Measurements from ENCODE around the gene CKB. TPM values are rescaled to one million over a fixed set of nuclear protein-coding genes. Genes with fewer than 3 reads are reported as not detected.

The CKB gene
- total and polyA plus RNA-seq, 2 donors (not counting 1 experiment from before 2014, with no cell fraction given): 65.2 to 136 TPM

DNA sequence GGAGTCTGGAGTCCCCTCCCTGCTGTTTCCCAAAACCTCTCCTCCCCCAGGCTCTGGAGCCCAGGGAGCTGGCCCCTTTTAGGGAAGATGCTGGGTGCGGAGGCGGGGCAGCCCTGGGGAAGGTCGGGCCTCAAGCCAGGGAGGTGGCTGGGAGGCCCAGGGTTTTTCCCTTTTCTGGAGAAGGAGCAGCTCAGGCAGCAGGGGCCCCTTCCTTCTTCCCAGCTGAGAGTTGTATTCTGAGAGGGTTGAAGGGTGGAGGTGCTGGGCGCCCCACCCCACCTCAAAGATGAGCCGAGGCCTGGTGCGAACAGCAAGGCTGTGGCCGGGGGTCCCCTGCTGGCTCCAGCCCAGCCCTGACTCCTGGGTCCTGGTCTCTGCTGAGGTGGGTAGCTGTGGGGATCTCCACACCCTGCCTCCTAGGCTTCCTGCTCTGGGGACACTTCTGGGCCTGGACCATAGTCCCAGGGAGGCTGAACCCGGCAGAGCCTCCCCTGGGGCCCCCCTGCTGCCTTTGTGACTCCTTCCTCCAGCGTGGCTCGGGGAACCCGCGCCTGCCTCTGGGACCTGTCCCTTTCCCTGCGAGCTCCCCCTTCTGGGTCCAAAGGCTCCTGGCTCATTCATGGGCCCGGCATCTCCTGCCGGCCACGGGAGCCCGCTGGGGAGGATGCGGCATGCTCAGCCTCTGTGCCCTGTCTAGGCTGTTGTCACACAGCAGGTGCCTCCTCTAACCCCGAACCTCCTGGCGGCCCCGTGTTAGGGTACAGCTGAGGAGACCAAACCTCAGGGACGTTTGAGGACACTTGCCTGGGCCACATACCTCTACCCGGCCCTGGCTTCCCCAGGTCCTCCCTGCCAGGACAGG is 10.7 kb upstream of the CKB start:
- H3K4me2 ChIP-seq (ENCODE audit: extremely low read depth, insufficient read depth, low read length): no peak overlapping the region
- no peak overlapping the region for H3K27ac ChIP-seq (ENCODE audit: insufficient read depth, low read length)
- H2AFZ ChIP-seq (ENCODE audit: low read length): no peak overlapping the region
- no peak overlapping the region for H3K9ac ChIP-seq (ENCODE audit: insufficient read depth, low read length)
- no peak for DNase-seq (ENCODE audit: low read depth in 2 of 2)
- H4K20me1 ChIP-seq (ENCODE audit: control insufficient read depth, extremely low read depth, insufficient read depth, low read length): no peaks in the 10 kb centered on the region
- no peak for TF ChIP-seq EZH2 (IDR thresholded peaks at IDR 0.05; ENCODE audit: low read length, missing control alignments)
- TF ChIP-seq, protein P1, sequence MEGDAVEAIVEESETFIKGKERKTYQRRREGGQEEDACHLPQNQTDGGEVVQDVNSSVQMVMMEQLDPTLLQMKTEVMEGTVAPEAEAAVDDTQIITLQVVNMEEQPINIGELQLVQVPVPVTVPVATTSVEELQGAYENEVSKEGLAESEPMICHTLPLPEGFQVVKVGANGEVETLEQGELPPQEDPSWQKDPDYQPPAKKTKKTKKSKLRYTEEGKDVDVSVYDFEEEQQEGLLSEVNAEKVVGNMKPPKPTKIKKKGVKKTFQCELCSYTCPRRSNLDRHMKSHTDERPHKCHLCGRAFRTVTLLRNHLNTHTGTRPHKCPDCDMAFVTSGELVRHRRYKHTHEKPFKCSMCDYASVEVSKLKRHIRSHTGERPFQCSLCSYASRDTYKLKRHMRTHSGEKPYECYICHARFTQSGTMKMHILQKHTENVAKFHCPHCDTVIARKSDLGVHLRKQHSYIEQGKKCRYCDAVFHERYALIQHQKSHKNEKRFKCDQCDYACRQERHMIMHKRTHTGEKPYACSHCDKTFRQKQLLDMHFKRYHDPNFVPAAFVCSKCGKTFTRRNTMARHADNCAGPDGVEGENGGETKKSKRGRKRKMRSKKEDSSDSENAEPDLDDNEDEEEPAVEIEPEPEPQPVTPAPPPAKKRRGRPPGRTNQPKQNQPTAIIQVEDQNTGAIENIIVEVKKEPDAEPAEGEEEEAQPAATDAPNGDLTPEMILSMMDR (conservative IDR thresholded peaks at IDR 0.05 in 1 of 2, IDR thresholded peaks at IDR 0.05 in 1 of 2; ENCODE audit: low read depth in 1 of 2, low read length in 2 of 2): no peak
- H3K4me1 ChIP-seq (ENCODE audit: control insufficient read depth, extremely low read depth, insufficient read depth, low read length): peaks cover 7% of the 10 kb centered on the region
- peaks cover 27% of the 10 kb centered on the region for H3K79me2 ChIP-seq (ENCODE audit: control insufficient read depth, insufficient read depth, low read length)
- no peak overlapping the region for H3K4me3 ChIP-seq (replicated peaks in 1 of 4; ENCODE audit: control extremely low read depth in 1 of 4, insufficient read depth in 1 of 4, low read depth in 3 of 4, low read length in 4 of 4)
- H3K27me3 ChIP-seq (ENCODE audit: control insufficient read depth, insufficient read depth, low read length): no peaks in the 10 kb centered on the region
- no peaks in the 10 kb centered on the region for H3K9me3 ChIP-seq (ENCODE audit: control insufficient read depth, insufficient read depth, low read depth, low read length)
- peaks cover 5% of the 10 kb centered on the region for H3K36me3 ChIP-seq (ENCODE audit: control insufficient read depth, insufficient read depth, low read length)

DNA sequence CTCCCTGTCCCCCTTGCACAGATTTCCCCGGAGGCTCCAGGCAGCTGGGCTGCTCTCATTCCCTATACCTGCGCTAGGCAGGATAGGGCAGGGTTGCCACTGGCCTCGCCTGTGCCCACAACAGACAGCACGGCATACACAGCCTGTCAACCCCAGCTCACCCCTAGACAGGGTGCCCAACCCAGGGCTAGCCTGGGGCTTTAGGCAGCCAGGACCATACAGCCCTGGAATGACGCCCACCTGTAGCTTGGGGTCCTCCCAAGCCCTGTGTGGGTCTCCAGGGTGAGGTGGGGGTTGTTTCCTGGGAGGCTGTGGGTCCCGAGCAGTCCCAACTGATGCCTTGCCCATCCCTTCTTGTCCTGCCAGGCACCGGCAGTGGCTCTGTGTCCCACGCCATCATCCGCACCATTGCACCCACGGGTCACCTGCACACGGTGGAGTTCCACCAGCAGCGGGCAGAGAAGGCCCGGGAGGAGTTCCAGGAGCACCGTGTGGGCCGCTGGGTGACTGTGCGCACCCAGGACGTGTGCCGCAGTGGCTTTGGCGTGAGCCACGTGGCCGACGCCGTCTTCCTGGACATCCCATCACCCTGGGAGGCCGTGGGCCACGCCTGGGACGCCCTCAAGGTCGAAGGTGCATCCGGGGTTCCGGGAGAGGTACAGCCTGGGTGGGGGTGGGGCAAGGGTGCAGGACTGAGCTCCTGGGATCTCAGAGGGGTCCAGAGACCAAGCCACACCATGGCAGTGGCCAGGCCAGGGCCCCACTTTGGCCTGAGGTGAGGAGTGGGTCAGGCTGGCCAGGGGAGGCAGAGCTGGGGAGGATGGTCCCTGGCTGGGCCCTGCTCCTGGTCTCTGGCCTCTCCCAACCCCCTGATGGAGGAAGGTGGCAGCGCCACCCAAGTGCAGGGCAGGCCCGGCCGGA is 9.8 kb upstream of the CKB start:
- H3K27ac ChIP-seq (ENCODE audit: insufficient read depth, low read length): no peak overlapping the region
- H4K20me1 ChIP-seq (ENCODE audit: control insufficient read depth, extremely low read depth, insufficient read depth, low read length): no peaks in the 10 kb centered on the region
- no peak overlapping the region for H3K4me3 ChIP-seq (replicated peaks in 1 of 4; ENCODE audit: control extremely low read depth in 1 of 4, insufficient read depth in 1 of 4, low read depth in 3 of 4, low read length in 4 of 4)
- H3K36me3 ChIP-seq (ENCODE audit: control insufficient read depth, insufficient read depth, low read length): peaks cover 5% of the 10 kb centered on the region
- no peak overlapping the region for H3K9ac ChIP-seq (ENCODE audit: insufficient read depth, low read length)
- no peaks in the 10 kb centered on the region for H3K27me3 ChIP-seq (ENCODE audit: control insufficient read depth, insufficient read depth, low read length)
- no peak overlapping the region for H3K4me2 ChIP-seq (ENCODE audit: extremely low read depth, insufficient read depth, low read length)
- H3K9me3 ChIP-seq (ENCODE audit: control insufficient read depth, insufficient read depth, low read depth, low read length): no peaks in the 10 kb centered on the region
- H3K4me1 ChIP-seq (ENCODE audit: control insufficient read depth, extremely low read depth, insufficient read depth, low read length): peaks cover 15% of the 10 kb centered on the region
- TF ChIP-seq, protein P1 (conservative IDR thresholded peaks at IDR 0.05 in 1 of 2, IDR thresholded peaks at IDR 0.05 in 1 of 2; ENCODE audit: low read depth in 1 of 2, low read length in 2 of 2): no peak
- no peak for TF ChIP-seq EZH2 (IDR thresholded peaks at IDR 0.05; ENCODE audit: low read length, missing control alignments)
- peaks cover 27% of the 10 kb centered on the region for H3K79me2 ChIP-seq (ENCODE audit: control insufficient read depth, insufficient read depth, low read length)
- no peak overlapping the region for H2AFZ ChIP-seq (ENCODE audit: low read length)
- no peak for DNase-seq (ENCODE audit: low read depth in 2 of 2)

Measured in fibroblast of lung (primary cell).